ENCODE data around the gene DPP10.

Gene DPP10

DNA sequence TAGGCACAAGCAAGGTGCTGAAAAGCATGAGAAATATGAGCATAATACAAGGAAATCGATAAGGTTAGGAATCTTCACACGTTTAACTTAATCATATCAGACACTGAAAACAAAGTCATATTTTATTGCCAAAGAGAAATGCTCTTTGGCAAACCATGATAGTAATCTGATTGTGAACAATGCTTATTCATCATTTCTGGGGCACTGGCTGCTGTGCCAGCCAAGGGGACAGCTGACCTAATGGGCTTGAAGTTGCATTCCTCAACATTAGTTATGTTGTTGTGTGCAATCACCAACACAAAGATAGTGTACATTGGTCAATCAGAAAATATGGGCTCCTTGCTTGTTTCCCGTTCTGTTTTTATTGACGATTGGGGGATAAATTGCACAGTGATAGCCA, 83.5 kb downstream of the DPP10 start:
- H3K4me3 ChIP-seq (ENCODE audit: control insufficient read depth, low read depth, low read length), result no peak overlapping the region
- TF ChIP-seq, protein P1, sequence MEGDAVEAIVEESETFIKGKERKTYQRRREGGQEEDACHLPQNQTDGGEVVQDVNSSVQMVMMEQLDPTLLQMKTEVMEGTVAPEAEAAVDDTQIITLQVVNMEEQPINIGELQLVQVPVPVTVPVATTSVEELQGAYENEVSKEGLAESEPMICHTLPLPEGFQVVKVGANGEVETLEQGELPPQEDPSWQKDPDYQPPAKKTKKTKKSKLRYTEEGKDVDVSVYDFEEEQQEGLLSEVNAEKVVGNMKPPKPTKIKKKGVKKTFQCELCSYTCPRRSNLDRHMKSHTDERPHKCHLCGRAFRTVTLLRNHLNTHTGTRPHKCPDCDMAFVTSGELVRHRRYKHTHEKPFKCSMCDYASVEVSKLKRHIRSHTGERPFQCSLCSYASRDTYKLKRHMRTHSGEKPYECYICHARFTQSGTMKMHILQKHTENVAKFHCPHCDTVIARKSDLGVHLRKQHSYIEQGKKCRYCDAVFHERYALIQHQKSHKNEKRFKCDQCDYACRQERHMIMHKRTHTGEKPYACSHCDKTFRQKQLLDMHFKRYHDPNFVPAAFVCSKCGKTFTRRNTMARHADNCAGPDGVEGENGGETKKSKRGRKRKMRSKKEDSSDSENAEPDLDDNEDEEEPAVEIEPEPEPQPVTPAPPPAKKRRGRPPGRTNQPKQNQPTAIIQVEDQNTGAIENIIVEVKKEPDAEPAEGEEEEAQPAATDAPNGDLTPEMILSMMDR (conservative IDR thresholded peaks at IDR 0.05; ENCODE audit: control insufficient read depth, insufficient read depth, low read depth, low read length), result no peak
- DNase-seq (ENCODE audit: low read depth), result no peak

DNA sequence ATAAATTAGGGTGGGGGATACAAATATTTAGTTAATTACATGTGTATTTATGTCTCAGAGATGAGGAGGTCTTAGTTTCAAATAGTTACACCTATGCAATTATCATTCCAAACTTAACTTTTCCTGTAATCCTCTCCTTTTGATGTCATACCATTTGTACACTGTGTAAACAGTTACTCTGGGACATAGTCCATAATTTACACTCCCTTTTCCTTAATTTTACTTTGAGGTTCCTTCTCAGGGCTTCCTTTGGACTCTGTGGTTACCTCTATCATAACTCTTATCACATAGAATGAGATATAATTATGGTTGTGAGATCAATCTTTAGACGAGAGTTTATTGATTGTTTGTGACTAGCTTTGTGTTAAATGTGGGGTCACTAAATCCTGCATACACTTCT, 84.4 kb downstream of the DPP10 start:
- H3K4me3 ChIP-seq (ENCODE audit: control insufficient read depth, low read depth, low read length), result no peak overlapping the region
- TF ChIP-seq, protein P1 (conservative IDR thresholded peaks at IDR 0.05; ENCODE audit: control insufficient read depth, insufficient read depth, low read depth, low read length), result no peak
- no peak for DNase-seq (ENCODE audit: low read depth)

DNA sequence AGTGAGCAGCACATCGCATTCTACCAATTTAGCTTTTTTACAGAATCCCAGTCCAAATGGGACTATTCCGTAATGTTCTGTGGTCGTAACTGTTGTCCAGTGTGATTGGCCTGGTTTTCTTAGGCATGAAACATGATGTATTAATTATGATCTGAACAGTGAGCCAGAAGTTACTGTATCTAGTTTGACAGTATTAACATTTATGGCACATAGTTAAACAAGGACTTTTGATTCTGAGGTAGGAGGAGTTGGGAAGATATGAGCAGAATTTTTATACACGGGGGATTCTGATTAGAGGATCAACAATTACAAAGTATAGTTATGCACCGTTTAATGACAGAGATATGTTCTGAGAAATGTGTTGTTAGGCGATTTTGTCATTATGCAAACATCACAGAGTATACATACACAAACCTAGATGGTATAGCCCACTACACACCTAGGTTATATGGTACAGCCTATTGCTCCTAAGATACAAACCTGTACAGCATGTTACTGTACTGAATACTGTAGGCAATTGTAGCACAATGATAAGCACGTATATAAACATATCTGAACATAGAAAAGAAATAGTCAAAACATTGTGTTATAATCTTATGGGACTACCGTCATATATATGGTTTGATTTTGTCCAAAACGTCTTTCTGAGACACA, 85.0 kb downstream of the DPP10 start:
- no peak for DNase-seq (ENCODE audit: low read depth)
- no peak overlapping the region for H3K4me3 ChIP-seq (ENCODE audit: control insufficient read depth, low read depth, low read length)
- TF ChIP-seq, protein P1 (conservative IDR thresholded peaks at IDR 0.05; ENCODE audit: control insufficient read depth, insufficient read depth, low read depth, low read length), result no peak

DNA sequence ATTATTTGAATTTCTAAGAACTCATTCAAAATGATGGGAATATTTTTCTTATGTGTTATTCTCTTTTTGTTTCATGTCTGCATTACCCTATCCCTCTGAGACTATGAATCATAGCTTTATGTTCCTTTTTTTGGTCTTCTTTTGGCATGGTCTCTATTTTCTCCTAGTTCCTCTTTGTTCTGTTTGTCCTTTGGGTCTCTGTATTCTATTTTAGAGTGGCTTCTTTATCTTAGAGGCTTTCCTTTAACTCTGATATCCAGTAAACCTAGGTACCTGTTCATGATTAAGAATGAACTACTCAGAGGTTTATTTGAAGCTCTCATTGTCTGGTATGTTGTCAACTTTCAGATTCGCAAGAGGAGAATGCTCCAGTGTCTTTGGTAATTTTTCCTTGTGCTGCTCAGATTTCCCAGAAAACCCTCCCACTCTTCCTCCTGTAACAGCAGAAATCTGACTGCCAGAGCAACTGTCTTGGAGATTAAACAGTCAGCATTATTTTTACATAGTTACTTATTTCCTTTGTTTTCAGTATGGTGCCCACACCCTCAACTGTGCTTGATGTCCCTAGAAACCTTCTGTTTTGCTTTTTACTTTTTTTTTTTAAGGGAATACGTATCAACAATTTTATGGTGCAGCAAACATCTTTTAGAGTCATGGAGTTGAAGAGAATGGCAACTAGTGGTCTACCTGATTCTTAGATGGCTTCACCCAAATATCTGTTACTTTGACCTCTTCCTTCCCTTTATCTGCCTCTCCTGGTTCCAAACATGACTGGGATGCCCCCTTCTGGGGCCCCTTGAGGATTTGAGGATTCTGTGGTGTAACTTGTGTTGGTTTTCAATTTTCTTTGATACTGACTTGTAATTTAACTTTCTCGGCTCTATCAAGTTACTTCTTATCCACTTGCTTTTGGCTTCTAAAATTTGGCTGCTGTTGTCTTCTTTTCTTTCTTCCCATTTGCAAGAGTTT, 92.0 kb downstream of the DPP10 start:
- DNase-seq (ENCODE audit: low read depth), result no peak
- TF ChIP-seq, protein P1 (conservative IDR thresholded peaks at IDR 0.05; ENCODE audit: control insufficient read depth, insufficient read depth, low read depth, low read length), result no peak
- H3K4me3 ChIP-seq (ENCODE audit: control insufficient read depth, low read depth, low read length), result no peak overlapping the region

DNA sequence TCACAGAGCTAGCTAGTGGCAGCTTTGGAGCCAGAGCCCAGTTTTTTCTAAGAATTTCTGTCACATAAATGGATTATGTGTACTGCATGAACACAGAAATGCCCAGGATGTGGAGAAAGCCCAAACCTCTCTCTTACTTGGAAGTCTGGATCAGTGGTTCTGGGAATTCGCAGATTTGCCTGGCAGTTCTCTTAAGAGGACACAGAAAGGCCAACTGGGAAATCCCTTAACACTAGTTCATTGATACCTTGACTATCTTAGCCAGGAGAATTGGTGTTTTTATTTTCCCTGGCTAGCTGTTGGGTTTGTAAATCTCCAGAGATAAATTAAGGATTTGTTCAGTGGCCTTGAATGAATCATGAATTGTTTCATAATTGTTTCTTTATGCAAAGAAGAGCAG, 95.3 kb downstream of the DPP10 start:
- no peak overlapping the region for H3K4me3 ChIP-seq (ENCODE audit: control insufficient read depth, low read depth, low read length)
- TF ChIP-seq, protein P1 (conservative IDR thresholded peaks at IDR 0.05; ENCODE audit: control insufficient read depth, insufficient read depth, low read depth, low read length), result no peak
- no peak for DNase-seq (ENCODE audit: low read depth)

DNA sequence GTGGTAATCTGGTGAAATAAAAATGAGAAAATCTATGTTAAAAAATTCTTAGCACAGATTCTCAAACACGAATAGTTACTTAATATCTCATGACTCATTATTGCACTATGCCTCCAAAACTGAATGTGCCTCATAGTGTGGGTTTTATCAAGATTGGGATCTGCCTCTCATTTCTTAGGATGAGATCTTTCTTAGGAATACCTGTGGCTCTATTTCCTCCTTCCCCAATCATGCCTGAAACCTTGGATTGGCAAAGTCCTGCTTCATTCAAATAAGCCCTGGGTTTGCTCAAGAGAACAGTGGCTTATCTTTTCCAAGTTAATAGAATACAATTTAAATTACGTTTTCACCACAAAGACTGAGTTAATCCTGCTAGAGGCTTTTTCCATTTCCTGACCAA, 100.3 kb downstream of the DPP10 start:
- TF ChIP-seq, protein P1 (conservative IDR thresholded peaks at IDR 0.05; ENCODE audit: control insufficient read depth, insufficient read depth, low read depth, low read length), result no peak
- H3K4me3 ChIP-seq (ENCODE audit: control insufficient read depth, low read depth, low read length), result no peak overlapping the region
- DNase-seq (ENCODE audit: low read depth), result no peak

All from fibroblast of mammary gland (primary cell).